ENCODE results near the gene NFE2. TPM values are rescaled to one million over a fixed set of nuclear protein-coding genes. Genes with fewer than 3 reads are reported as not detected.

The NFE2 gene
- total and polyA plus RNA-seq, 2 of the 8 experiments (the other 6 are each of a cell fraction or from before 2014, with no cell fraction given) = 2.0 to 6.1 TPM

DNA sequence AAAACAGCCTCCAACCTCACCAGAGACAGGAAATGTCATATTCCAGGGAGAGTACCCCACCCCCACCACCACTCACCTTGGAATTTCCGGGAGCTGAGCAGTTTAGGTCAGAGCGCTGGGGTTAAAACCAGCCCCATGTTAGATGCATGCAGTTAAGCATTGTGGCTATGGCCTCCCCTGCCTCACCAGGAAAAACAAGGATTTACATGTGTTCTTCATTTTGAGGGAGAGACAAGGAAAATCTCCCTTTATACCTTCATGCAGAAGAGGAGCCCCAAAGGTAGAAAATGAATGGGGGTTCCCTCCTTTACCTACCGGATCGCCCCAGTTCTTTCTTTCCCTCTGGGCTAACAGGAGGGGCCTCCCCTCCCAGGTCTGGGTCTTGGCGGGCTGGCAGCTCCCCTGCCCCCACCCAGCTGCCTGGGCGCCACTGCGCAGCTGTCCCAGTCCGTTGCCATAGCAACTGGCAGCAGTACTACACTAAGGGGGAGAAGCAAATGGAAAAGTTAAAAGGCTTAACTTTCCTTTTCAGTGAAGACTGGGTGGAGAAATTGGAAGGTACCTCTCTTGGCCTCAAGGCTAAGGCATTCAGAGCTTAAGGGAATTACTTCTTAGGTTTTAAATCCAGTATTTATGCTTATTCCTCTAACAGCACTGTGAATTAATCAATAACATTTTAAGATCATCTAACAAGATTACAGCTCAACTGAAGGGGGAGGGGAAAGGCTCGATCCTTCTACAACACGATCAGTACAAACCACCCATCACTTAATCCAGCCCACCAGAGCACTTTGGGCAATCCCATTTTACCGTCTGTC, 41.4 kb downstream of the NFE2 start:
- peak overlapping the region; percentile 62 for H2BK120ac ChIP-seq (replicated peaks; ENCODE audit: low read depth, low read length)
- H4K8ac ChIP-seq (ENCODE audit: extremely low read depth, insufficient read depth, low read length) = no peak overlapping the region
- ChIA-PET POLR2A (ENCODE audit: partially characterized antibody) (interaction anchor here (0.6 to 44.8 kb wide), 30 partner anchors 8 to 889 kb away, joined by 3 to 1006 read pairs (median 5); partner anchors contain the start of genes CBX5, COPZ1 and HNRNPA1), CTCF (ENCODE audit: partially characterized antibody) (interaction anchor here (0.6 to 3.2 kb wide), 24 partner anchors 8 to 1911 kb away, joined by 3 to 10 read pairs (median 5); partner anchors contain the start of genes CBX5 and COPZ1)
- H3K9me3 ChIP-seq (ENCODE audit: insufficient read depth in 2 of 2, low read depth in 1 of 2, low read length in 1 of 2) = no peaks in the 10 kb centered on the region
- no peak overlapping the region; the same call in 1 of the 2 replicates for H2BK20ac ChIP-seq (ENCODE audit: low read length)
- H3K9ac ChIP-seq (replicated peaks in 1 of 4; ENCODE audit: extremely low read depth in 1 of 4, low read depth in 3 of 4, low read length in 3 of 4) = peak overlapping the region; percentile 71 to 97 (median 82)
- H3K23ac ChIP-seq (ENCODE audit: insufficient read length) = no peak overlapping the region
- H3K4ac ChIP-seq (replicated peaks; ENCODE audit: insufficient read length, low read depth, low read length) = peak overlapping the region; percentile 62
- FAIRE-seq (peak; percentile 63), DNase-seq (ENCODE audit: low read depth in 1 of 2, low spot score in 2 of 2) (peak; percentile 89)
- peaks cover 7 to 29% (median 19%) of the 10 kb centered on the region in 4 experiments for H3K36me3 ChIP-seq (ENCODE audit: control insufficient read depth in 2 of 4, insufficient read depth in 4 of 4, low read length in 3 of 4)
- H3K79me1 ChIP-seq (ENCODE audit: low read depth, low read length) = peaks cover 2% of the 10 kb centered on the region; the same call in 1 of the 2 replicates
- H3K4me2 ChIP-seq (ENCODE audit: insufficient read depth in 1 of 2, low read depth in 2 of 2, low read length in 2 of 2) = peak overlapping the region; percentile 62 to 75
- H2BK5ac ChIP-seq (ENCODE audit: low read depth, low read length) = peak overlapping the region; percentile 96
- H4K91ac ChIP-seq (replicated peaks; ENCODE audit: insufficient read length, low read length) = peak overlapping the region; percentile 69
- H2AFZ ChIP-seq (ENCODE audit: low read length) = no peak overlapping the region
- no peak overlapping the region for H2AK5ac ChIP-seq (ENCODE audit: low read depth, low read length)
- H4K5ac ChIP-seq (ENCODE audit: insufficient read length, low read depth, low read length) = peak overlapping the region; percentile 84
- H2BK15ac ChIP-seq (ENCODE audit: low read length) = no peak overlapping the region
- peak overlapping the region; percentile 27 for H3K56ac ChIP-seq (replicated peaks; ENCODE audit: insufficient read length, low read depth, low read length)
- peak overlapping the region; percentile 28; the same call in 1 of the 2 replicates for H2BK12ac ChIP-seq (ENCODE audit: low read depth, low read length)
- peak overlapping the region; percentile 97 for H3K27ac ChIP-seq (ENCODE audit: low read depth, low read length)
- peaks cover 3 to 51% of the 10 kb centered on the region in 2 experiments; a peak in 3 of 4 replicates for H3K79me2 ChIP-seq (ENCODE audit: control insufficient read depth in 1 of 2, insufficient read depth in 2 of 2, low read length in 2 of 2)
- peaks cover 3 to 23% (median 15%) of the 10 kb centered on the region in 4 experiments for H3K4me1 ChIP-seq (replicated peaks in 1 of 4; ENCODE audit: control insufficient read depth in 3 of 4, insufficient read depth in 4 of 4, low read length in 3 of 4)
- 2% methylated on average over 11 of the region's 11 CpGs; no CpG with 5 or more reads in 1 of the 2 experiments for WGBS, 2 experiments (ENCODE audit: extremely low coverage in 1 of 2, insufficient coverage in 1 of 2, insufficient read length in 1 of 2, insufficient replicate concordance in 2 of 2, low coverage in 1 of 2, low lambda C conversion rate in 2 of 2, missing lambda C conversion rate in 1 of 2)
- no peak overlapping the region for H3K14ac ChIP-seq (ENCODE audit: insufficient read length)
- H3K27me3 ChIP-seq (replicated peaks in 1 of 4; ENCODE audit: control insufficient read depth in 3 of 4, extremely low read depth in 1 of 4, insufficient read depth in 3 of 4, low read length in 3 of 4) = no peaks in the 10 kb centered on the region
- H4K20me1 ChIP-seq (replicated peaks in 1 of 2; ENCODE audit: control insufficient read depth in 1 of 2, insufficient read depth in 2 of 2, low read length in 2 of 2) = no peaks in the 10 kb centered on the region
- H3K4me3 ChIP-seq (ENCODE audit: extremely low read depth in 1 of 4, insufficient read depth in 2 of 4, low read depth in 3 of 4, low read length in 4 of 4) = peak overlapping the region; percentile 35 to 56 (median 46)
- no peaks in the 10 kb centered on the region for H3K23me2 ChIP-seq (ENCODE audit: low read depth, low read length)
- peak overlapping the region; percentile 71; the same call in 1 of the 2 replicates for H3K18ac ChIP-seq (ENCODE audit: extremely low read depth, low read length)
- TF ChIP-seq SP1 (IDR thresholded peaks at IDR 0.05; ENCODE audit: low read depth, low read length) (peak; percentile 85), SUZ12 (IDR thresholded peaks at IDR 0.05; ENCODE audit: low read length) (no peak), RBBP5 (IDR thresholded peaks at IDR 0.05; ENCODE audit: borderline replicate concordance, low read depth, low read length) (peak; percentile 99), CBX8 (IDR thresholded peaks at IDR 0.05; ENCODE audit: borderline replicate concordance, low read depth, low read length) (no peak), NRF1 (IDR thresholded peaks at IDR 0.05; ENCODE audit: low read depth, low read length) (peak; percentile 60), EZH2 (IDR thresholded peaks at IDR 0.05; ENCODE audit: low read depth, low read length, severe bottlenecking) (no peak), ZNF274 (IDR thresholded peaks at IDR 0.05; ENCODE audit: borderline replicate concordance, extremely low read depth, low read length) (no peak), HDAC2 (IDR thresholded peaks at IDR 0.05; ENCODE audit: borderline replicate concordance in 1 of 2, low read depth in 2 of 2, low read length in 2 of 2) (peak in 1 of 2 experiments; percentile 29; a peak in 2 of 4 replicates), GABPA (IDR thresholded peaks at IDR 0.05; ENCODE audit: borderline replicate concordance, insufficient read depth, low read length) (no peak), EGR1 (IDR thresholded peaks at IDR 0.05; ENCODE audit: borderline replicate concordance, low read depth, low read length) (no peak)

All from H1 (cell line).